Naive B cell (primary cell): Measurements from ENCODE around the gene HES6. TPM values are rescaled to one million over a fixed set of nuclear protein-coding genes. Genes with fewer than 3 reads are reported as not detected.
A peak's percentile ranks its signal among the peaks of the same experiment; 100 is the strongest.
"Not testable (repeated sequence)": the region's sequence is repeated elsewhere in the genome, so short reads cannot be mapped to it uniquely, and the experiment has no call there.

ENCODE experiments used
- ATAC-seq, 2 donors: fragments of 150-1000 bp; cut with Tn5 transposase; 2 replicates each; pipeline ENCODE4 v1.10.0; 2021; ENCODE audit warnings: low read depth in 2 of 2, mild to moderate bottlenecking in 2 of 2, moderate library complexity in 2 of 2
- DNase-seq: peaks from one replicate; pipeline ENCODE4 v3.0.0; 2022
- H3K27ac Mint-ChIP-seq, 6 donors: one replicate each; pipeline ENCODE4 v1.8.0; 2020 to 2022; ENCODE audit warnings: mild to moderate bottlenecking in 6 of 6, mixed read lengths in 6 of 6, moderate library complexity in 5 of 6, inconsistent platforms in 2 of 6
- H3K27me3 Mint-ChIP-seq, 3 donors: one replicate each; pipeline ENCODE4 v1.8.0; 2021 to 2022; ENCODE audit warnings: mixed read lengths in 3 of 3, mild to moderate bottlenecking in 1 of 3
- H3K36me3 Mint-ChIP-seq, 2 donors: one replicate each; pipeline ENCODE4 v1.8.0; 2020 to 2022; ENCODE audit warnings: mixed read lengths in 2 of 2, inconsistent platforms in 1 of 2, mild to moderate bottlenecking in 1 of 2
- H3K4me1 Mint-ChIP-seq, 3 donors: one replicate each; pipeline ENCODE4 v1.8.0; 2020 to 2022; ENCODE audit warnings: mixed read lengths in 3 of 3, inconsistent platforms in 1 of 3, mild to moderate bottlenecking in 1 of 3, moderate library complexity in 1 of 3
- H3K4me3 Mint-ChIP-seq, 8 donors: one replicate each; pipeline ENCODE4 v1.8.0; 2020 to 2022; ENCODE audit warnings: mild to moderate bottlenecking in 8 of 8, mixed read lengths in 8 of 8, moderate library complexity in 8 of 8, inconsistent platforms in 2 of 8
- H3K9me3 Mint-ChIP-seq, 7 donors: one replicate each; pipeline ENCODE4 v1.8.0; 2020 to 2022; ENCODE audit warnings: mixed read lengths in 7 of 7, mild to moderate bottlenecking in 5 of 7, inconsistent platforms in 2 of 7, moderate library complexity in 1 of 7
- polyA plus RNA-seq, 6 donors: library from polyadenylated mRNA; unstranded; fragments of 300-500 nt; fragmentation: Illumina TruSeq; gene quantifications; one replicate each; pipeline ENCODE4 v1.2.3, GENCODE V29; 2021; ENCODE audit warnings: low read depth in 6 of 6

Gene HES6
- polyA plus RNA-seq, 6 donors from 2014 or later = 2.5 to 6.9 (median 3.9) TPM

- Mint-ChIP-seq H3K27ac (peak overlapping the region in 1 of 6 donors; percentile 25), H3K27me3 (no peaks in the 10 kb centered on the region), H3K9me3 (no peaks in the 10 kb centered on the region), H3K4me3 (peak overlapping the region in 1 of 8 donors; percentile 15), H3K4me1 (peaks cover 33 to 72% (median 43%) of the 10 kb centered on the region in 3 donors), H3K36me3 (peaks cover 0 to 7% of the 10 kb centered on the region in 2 donors)
- ATAC-seq = no peak
- DNase-seq = no peak
Observed at GRCh38 chr2:238281826-238282480, 42.1 kb upstream of the HES6 start.

- Mint-ChIP-seq H3K27me3 (no peaks in the 10 kb centered on the region), H3K36me3 (peaks cover 0 to 7% of the 10 kb centered on the region in 2 donors), H3K27ac (no peak overlapping the region), H3K4me3 (no peak overlapping the region), H3K4me1 (peaks cover 27 to 60% (median 42%) of the 10 kb centered on the region in 3 donors), H3K9me3 (no peaks in the 10 kb centered on the region)
- no peak for ATAC-seq
- no peak for DNase-seq
Observed at GRCh38 chr2:238280083-238280825, 40.4 kb upstream of the HES6 start.

GRCh38 chr2:238279324-238279682, 39.5 kb upstream of the HES6 start:
- H3K4me1 Mint-ChIP-seq = peaks cover 22 to 57% (median 38%) of the 10 kb centered on the region in 3 donors
- H3K36me3 Mint-ChIP-seq = peaks cover 7% of the 10 kb centered on the region in 2 donors
- H3K27me3 Mint-ChIP-seq = no peaks in the 10 kb centered on the region
- ATAC-seq (no peak), DNase-seq (no peak)
- H3K4me3 Mint-ChIP-seq = no peak overlapping the region
- no peaks in the 10 kb centered on the region for H3K9me3 Mint-ChIP-seq
- H3K27ac Mint-ChIP-seq = no peak overlapping the region

DNA sequence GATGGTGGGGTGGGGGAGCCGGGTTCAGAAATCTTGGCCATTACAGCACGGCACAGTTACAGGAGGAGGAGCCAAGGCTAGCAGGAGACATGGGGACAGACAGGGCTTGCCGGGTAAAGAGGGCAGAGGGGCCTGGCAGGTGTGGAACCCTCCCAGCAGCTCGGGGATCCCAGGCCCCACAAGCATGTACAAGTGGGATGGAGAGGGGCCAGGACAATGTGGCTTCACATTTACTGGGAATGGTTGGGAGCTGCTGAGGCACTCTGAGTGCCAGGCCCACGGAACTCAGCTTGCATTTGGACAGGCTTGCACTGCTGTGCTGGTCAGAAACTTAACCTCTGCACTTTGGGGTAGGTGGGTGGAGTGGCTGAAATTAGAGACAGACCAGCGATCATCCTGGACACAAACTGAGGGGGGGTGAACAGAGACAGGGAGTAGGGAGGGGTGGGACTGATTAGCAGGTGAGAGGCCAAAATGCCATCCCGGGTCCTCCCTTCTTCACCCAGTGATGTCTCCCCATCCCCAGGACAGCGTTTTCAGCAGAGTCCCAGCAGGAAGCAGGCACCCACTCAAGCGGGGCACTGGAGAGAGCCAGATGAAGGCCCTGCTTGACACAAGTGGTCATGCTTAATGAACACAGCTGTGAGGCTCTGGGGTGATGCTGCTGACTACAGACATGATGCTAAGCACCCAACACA, 38.9 kb upstream of the HES6 start:
- peak overlapping the region in 1 of 6 donors; percentile 56 for H3K27ac Mint-ChIP-seq
- DNase-seq = no peak

GRCh38 chr2:238277695-238278094, 37.9 kb upstream of the HES6 start:
- DNase-seq = no peak
- H3K4me3 Mint-ChIP-seq = peak overlapping the region in 1 of 8 donors; percentile 80
- peaks cover 7 to 41% (median 27%) of the 10 kb centered on the region in 3 donors for H3K4me1 Mint-ChIP-seq
- H3K36me3 Mint-ChIP-seq = peaks cover 12 to 13% of the 10 kb centered on the region in 2 donors
- no peaks in the 10 kb centered on the region for H3K9me3 Mint-ChIP-seq
- no peak for ATAC-seq
- no peaks in the 10 kb centered on the region for H3K27me3 Mint-ChIP-seq
- H3K27ac Mint-ChIP-seq = peak overlapping the region in 1 of 6 donors; percentile 56

More for the DNA sequence above, 38.9 kb upstream of the HES6 start:
- no peak for ATAC-seq
- Mint-ChIP-seq H3K9me3 (no peaks in the 10 kb centered on the region), H3K27me3 (no peaks in the 10 kb centered on the region), H3K4me1 (peaks cover 17 to 52% (median 36%) of the 10 kb centered on the region in 3 donors), H3K36me3 (peaks cover 7% of the 10 kb centered on the region in 2 donors), H3K4me3 (no peak overlapping the region)

DNA sequence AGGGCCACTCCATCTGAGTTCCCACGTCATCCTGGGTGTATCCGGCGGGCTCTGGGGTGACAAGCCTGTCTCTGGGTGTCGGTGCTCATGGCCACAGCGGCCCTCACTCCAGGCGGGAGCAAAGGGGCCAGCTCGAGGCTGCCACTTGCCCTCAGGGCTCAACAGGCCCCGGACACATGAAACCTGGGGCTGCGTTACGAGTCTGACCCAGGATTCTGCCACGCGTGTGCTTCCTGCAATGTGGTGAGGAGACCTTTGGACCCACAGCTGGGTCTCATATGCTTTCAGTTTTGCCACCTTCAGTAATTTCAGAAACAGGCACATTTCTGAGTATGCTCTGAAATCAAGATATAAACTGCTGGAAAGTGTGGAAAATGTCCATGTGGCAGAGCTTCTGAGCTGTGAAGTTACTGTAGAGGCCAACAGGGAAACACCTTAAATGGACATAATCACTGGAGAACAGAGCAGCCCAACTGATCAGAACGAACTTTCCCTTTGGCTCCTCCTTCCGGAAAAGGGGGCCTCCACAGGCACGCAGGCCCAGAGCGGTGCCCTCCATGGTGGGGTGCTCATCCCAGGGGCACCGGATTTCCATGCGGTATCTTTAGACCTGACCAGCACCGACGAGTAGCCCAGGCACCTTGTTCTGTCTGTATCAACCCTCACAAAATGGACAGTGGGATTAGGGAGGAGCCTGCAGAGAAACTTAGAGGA, 34.5 kb upstream of the HES6 start:
- Mint-ChIP-seq H3K9me3 (no peaks in the 10 kb centered on the region), H3K4me1 (peaks cover 4 to 11% (median 10%) of the 10 kb centered on the region in 3 donors), H3K27ac (no peak overlapping the region), H3K36me3 (peaks cover 24 to 33% of the 10 kb centered on the region in 2 donors), H3K27me3 (no peaks in the 10 kb centered on the region), H3K4me3 (no peak overlapping the region)
- no peak for DNase-seq
- ATAC-seq = no peak

GRCh38 chr2:238273433-238273832, 33.6 kb upstream of the HES6 start:
- peaks cover 24 to 32% of the 10 kb centered on the region in 2 donors for H3K36me3 Mint-ChIP-seq
- H3K4me1 Mint-ChIP-seq, H3K27me3 Mint-ChIP-seq, H3K9me3 Mint-ChIP-seq, H3K4me3 Mint-ChIP-seq, DNase-seq, H3K27ac Mint-ChIP-seq, ATAC-seq: not testable (repeated sequence)

- Mint-ChIP-seq H3K27me3 (no peaks in the 10 kb centered on the region), H3K36me3 (peaks cover 24 to 32% of the 10 kb centered on the region in 2 donors), H3K9me3 (no peaks in the 10 kb centered on the region), H3K4me3 (no peak overlapping the region), H3K4me1 (no peaks in the 10 kb centered on the region), H3K27ac (peak overlapping the region in 1 of 6 donors; percentile 78)
- DNase-seq = no peak
- ATAC-seq = no peak
Observed at GRCh38 chr2:238272156-238272555, 32.3 kb upstream of the HES6 start.

- H3K4me3 Mint-ChIP-seq, H3K27me3 Mint-ChIP-seq, ATAC-seq, H3K9me3 Mint-ChIP-seq, DNase-seq, H3K27ac Mint-ChIP-seq, H3K4me1 Mint-ChIP-seq: not testable (repeated sequence)
- H3K36me3 Mint-ChIP-seq = peaks cover 24 to 34% of the 10 kb centered on the region in 2 donors
Observed at GRCh38 chr2:238271686-238272085, 31.8 kb upstream of the HES6 start.

DNA sequence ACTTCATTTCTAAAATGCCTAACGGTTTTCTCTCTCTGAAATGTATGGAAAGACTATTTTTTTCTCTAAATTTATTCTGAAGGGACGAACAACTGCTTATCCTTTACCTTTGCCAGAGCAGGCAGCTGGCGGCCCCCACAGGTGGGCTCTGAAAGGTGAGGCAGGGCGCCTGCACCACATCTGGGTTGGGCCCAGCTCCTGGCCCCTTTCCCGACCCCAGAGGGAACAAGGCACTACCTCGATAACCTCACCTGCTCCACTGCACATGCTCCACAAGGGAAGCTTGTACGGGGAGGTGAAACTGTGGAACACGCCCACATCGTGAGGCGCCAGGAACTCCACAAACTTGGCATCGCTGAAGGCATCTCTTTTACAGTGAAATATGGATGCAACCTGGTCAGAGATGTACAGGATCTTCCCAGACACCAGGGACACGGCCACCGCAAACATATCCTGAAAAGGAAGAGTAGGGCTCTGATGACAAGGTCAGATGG, 31.3 kb upstream of the HES6 start:
- H3K9me3 Mint-ChIP-seq = no peaks in the 10 kb centered on the region
- no peak overlapping the region for H3K4me3 Mint-ChIP-seq
- peaks cover 24 to 34% of the 10 kb centered on the region in 2 donors for H3K36me3 Mint-ChIP-seq
- ATAC-seq = no peak
- H3K27ac Mint-ChIP-seq = peak overlapping the region in 2 of 6 donors; percentile 52 to 61
- H3K4me1 Mint-ChIP-seq = no peaks in the 10 kb centered on the region
- no peaks in the 10 kb centered on the region for H3K27me3 Mint-ChIP-seq
- no peak for DNase-seq

GRCh38 chr2:238270606-238271005, 30.8 kb upstream of the HES6 start:
- H3K27me3 Mint-ChIP-seq = no peaks in the 10 kb centered on the region
- no peak overlapping the region for H3K4me3 Mint-ChIP-seq
- H3K27ac Mint-ChIP-seq = peak overlapping the region in 1 of 6 donors; percentile 59
- ATAC-seq (no peak), DNase-seq (no peak)
- H3K9me3 Mint-ChIP-seq = no peaks in the 10 kb centered on the region
- H3K4me1 Mint-ChIP-seq = no peaks in the 10 kb centered on the region
- peaks cover 24 to 34% of the 10 kb centered on the region in 2 donors for H3K36me3 Mint-ChIP-seq

DNA sequence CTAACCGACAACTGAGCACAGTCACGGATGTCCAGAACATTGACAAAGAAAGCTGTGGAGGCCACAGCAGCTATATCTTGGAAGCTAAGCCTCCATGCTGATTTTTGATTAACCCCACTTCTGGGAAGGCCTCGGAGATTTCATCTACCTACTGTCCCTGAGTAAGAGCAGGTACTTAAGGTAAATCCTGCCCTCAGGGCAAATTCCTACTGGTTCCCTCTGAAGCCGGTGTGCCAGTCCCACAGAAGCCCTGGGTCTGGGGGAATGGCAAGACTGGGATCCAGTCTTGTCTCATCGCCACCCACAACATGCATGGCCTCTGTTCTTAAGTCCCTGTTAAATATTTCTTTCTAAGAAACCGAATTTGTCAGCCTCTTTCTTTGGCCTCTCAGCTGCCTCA, 29.9 kb upstream of the HES6 start:
- Mint-ChIP-seq H3K36me3 (peaks cover 21 to 34% of the 10 kb centered on the region in 2 donors), H3K27ac (no peak overlapping the region), H3K27me3 (no peaks in the 10 kb centered on the region), H3K4me3 (no peak overlapping the region), H3K9me3 (no peaks in the 10 kb centered on the region), H3K4me1 (no peaks in the 10 kb centered on the region)
- DNase-seq (no peak), ATAC-seq (no peak)
